Measurements from ENCODE around the gene UBE3B. TPM values are rescaled to one million over a fixed set of nuclear protein-coding genes. Genes with fewer than 3 reads are reported as not detected.

Gene UBE3B
- total and polyA plus RNA-seq, 8 donors = 9.4 to 104 (median 22.2) TPM

DNA sequence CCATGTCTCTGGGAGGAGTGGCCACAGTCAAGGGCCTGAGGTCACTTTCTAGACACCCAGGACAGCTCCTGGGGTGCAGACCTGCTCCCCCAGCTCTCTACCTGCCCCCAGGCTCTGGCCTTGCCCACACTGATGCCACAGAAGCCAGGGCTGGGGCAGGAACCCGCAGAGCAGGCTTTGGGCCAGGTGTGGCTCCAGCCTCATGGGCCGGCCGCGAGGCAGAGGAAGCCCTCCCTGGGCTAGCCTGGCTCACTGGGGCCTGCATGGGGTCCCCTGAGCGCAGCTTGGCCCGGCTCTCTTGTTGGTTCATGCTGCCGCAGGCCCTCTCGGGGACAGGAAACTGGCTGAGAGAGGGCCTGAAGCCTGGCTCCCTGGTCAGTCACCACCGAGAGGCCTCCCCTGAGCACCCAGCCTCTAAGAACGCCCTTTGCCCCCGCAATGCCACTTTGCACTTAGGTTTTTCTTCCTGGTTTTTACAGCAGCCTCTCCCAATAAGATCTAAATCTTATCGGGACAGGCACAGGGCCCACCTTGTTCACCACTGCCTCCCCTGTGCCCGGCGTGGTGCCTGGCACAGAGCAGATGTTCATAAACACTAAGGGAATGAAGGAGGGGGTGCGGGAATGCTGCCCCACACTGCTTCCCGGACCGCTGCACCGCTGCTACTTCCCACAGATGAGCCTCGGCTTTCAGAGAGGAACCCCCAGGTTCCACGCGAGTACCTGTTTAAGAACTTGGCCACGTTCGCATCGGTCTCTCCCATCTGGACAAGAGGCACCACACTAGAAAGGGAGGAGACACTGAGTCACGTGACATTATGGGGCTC, 81.2 kb downstream of the UBE3B start:
- Histone ChIP-seq H3K9me3 (no peaks in the 10 kb centered on the region), H3K27ac (no peak overlapping the region), H3K4me1 (peaks cover 0 to 5% (median 0%) of the 10 kb centered on the region in 4 donors), H3K4me3 (no peak overlapping the region), H3K36me3 (peaks cover 0 to 71% (median 50%) of the 10 kb centered on the region in 4 donors), H3K27me3 (peaks cover 0 to 13% (median 0%) of the 10 kb centered on the region in 3 donors)
- intact Hi-C loops (cut with DNase I; ENCODE audit: low total_unique reads) = no loop called here
- 81 to 93% (median 91%) methylated on average over 19 to 25 of the region's 25 CpGs for WGBS, 5 donors
- no peak for TF ChIP-seq EP300 (IDR thresholded peaks at IDR 0.05)
- TF ChIP-seq POLR2AphosphoS5 (IDR thresholded peaks at IDR 0.05) = no peak
- TF ChIP-seq, protein P1, sequence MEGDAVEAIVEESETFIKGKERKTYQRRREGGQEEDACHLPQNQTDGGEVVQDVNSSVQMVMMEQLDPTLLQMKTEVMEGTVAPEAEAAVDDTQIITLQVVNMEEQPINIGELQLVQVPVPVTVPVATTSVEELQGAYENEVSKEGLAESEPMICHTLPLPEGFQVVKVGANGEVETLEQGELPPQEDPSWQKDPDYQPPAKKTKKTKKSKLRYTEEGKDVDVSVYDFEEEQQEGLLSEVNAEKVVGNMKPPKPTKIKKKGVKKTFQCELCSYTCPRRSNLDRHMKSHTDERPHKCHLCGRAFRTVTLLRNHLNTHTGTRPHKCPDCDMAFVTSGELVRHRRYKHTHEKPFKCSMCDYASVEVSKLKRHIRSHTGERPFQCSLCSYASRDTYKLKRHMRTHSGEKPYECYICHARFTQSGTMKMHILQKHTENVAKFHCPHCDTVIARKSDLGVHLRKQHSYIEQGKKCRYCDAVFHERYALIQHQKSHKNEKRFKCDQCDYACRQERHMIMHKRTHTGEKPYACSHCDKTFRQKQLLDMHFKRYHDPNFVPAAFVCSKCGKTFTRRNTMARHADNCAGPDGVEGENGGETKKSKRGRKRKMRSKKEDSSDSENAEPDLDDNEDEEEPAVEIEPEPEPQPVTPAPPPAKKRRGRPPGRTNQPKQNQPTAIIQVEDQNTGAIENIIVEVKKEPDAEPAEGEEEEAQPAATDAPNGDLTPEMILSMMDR (IDR thresholded peaks at IDR 0.05) = no peak
- no peak for TF ChIP-seq POLR2A (IDR thresholded peaks at IDR 0.05)
- no peak for DNase-seq

DNA sequence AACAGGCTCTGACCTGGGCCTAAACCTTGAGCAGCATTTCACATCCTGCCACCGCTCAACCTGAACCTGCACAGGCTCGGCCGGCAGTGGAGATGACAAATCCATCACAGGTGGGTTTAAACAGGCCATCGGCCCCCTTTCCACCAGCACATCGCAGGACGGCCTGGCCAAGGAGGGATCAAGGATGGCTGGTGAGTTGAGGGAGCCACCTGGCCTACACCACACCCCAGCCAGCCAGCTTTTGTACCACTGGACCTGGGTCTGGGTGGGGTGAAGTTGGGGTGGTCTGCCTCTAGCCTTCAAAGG, 81.7 kb downstream of the UBE3B start:
- DNase-seq = no peak
- Histone ChIP-seq H3K4me3 (no peak overlapping the region), H3K27me3 (peaks cover 0 to 7% (median 0%) of the 10 kb centered on the region in 3 donors), H3K9me3 (no peaks in the 10 kb centered on the region), H3K27ac (no peak overlapping the region), H3K4me1 (peaks cover 0 to 5% (median 0%) of the 10 kb centered on the region in 4 donors), H3K36me3 (peaks cover 0 to 77% (median 56%) of the 10 kb centered on the region in 4 donors)
- 88 to 98% (median 96%) methylated on average over 3 to 6 of the region's 6 CpGs for WGBS, 5 donors
- TF ChIP-seq POLR2AphosphoS5 (IDR thresholded peaks at IDR 0.05) = no peak
- TF ChIP-seq POLR2A (IDR thresholded peaks at IDR 0.05) = no peak
- TF ChIP-seq, protein P1 (IDR thresholded peaks at IDR 0.05) = no peak
- TF ChIP-seq EP300 (IDR thresholded peaks at IDR 0.05) = no peak
- intact Hi-C loops (cut with DNase I; ENCODE audit: low total_unique reads) = no loop called here

DNA sequence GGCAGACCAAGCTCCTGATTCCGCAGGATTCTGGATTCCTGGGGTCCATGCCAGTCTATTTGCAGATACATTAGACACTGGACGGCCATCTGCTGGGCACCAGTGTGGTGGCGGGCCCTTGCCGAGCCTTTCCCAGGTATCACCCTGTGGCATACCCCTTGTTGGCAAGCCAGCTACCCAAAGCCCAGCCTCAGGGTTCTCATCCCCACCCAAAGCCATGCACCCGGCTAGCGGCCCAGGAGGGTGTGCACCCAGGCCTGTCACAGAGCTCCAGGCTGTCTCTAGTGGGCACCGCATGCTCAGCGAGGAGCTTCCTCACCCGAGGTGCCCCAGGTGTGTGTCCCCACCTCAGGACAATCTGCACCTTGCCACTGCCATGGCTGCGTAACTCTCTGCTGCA, 82.2 kb downstream of the UBE3B start:
- Histone ChIP-seq H3K27ac (no peak overlapping the region), H3K9me3 (no peaks in the 10 kb centered on the region), H3K4me1 (peaks cover 0 to 5% (median 0%) of the 10 kb centered on the region in 4 donors), H3K36me3 (peaks cover 0 to 81% (median 59%) of the 10 kb centered on the region in 4 donors), H3K27me3 (peaks cover 0 to 3% (median 0%) of the 10 kb centered on the region in 3 donors), H3K4me3 (no peak overlapping the region)
- 92 to 97% (median 95%) methylated on average over 5 to 10 of the region's 10 CpGs for WGBS, 5 donors
- no peak for DNase-seq
- no peak for TF ChIP-seq POLR2AphosphoS5 (IDR thresholded peaks at IDR 0.05)
- TF ChIP-seq EP300 (IDR thresholded peaks at IDR 0.05) = no peak
- TF ChIP-seq, protein P1 (IDR thresholded peaks at IDR 0.05) = no peak
- no peak for TF ChIP-seq POLR2A (IDR thresholded peaks at IDR 0.05)
- intact Hi-C loops (cut with DNase I; ENCODE audit: low total_unique reads) = no loop called here

DNA sequence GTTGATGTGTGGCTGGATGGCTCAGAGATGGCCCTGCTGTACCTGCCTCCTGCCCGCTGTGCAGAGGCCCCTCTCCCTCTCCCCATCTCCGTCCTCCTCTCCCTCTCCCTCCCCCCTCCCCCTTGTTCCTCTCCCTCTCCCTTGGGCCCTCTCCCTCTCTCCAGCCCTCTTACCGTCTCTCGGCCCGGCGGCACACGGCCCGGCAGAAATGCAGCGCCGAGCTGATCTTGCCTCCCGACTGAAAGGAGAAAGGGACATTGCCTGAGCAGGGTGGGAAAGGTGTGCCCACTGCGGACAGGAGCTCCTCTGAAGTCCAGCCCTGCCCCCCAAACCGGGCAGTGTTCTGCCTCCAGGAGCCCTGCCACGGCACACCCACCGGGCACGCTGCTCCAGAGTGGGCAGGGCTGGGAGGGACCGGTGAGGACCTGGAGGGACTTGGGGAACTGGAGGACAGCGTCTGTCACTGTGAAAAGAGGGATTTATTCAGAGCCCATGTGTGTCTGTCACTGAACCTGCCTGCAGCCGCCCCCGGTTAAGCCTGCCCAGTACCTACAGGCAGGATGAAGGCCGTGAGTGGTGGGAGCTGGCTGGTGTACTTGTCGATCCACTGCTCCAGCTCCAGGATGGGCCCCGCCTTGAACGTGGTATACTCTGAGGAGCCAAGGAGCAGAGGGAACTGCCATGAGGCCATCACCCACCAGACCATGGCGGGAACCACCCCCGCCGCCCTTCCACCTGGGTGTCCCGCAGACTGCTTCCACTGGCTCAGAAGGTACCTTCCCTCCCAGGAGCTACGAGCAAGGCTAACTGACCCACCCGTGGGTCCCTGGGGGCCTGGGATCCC, 83.7 kb downstream of the UBE3B start:
- 83 to 93% (median 87%) methylated on average over 23 to 30 of the region's 30 CpGs for WGBS, 5 donors
- Histone ChIP-seq H3K27me3 (no peaks in the 10 kb centered on the region), H3K9me3 (no peaks in the 10 kb centered on the region), H3K4me1 (no peaks in the 10 kb centered on the region), H3K36me3 (peaks cover 0 to 96% (median 74%) of the 10 kb centered on the region in 4 donors), H3K27ac (no peak overlapping the region), H3K4me3 (no peak overlapping the region)
- TF ChIP-seq POLR2A (IDR thresholded peaks at IDR 0.05) = no peak
- no peak for TF ChIP-seq EP300 (IDR thresholded peaks at IDR 0.05)
- no peak for TF ChIP-seq POLR2AphosphoS5 (IDR thresholded peaks at IDR 0.05)
- TF ChIP-seq, protein P1 (IDR thresholded peaks at IDR 0.05) = no peak
- no peak for DNase-seq
- intact Hi-C loops (cut with DNase I; ENCODE audit: low total_unique reads) = no loop called here

Measured in stomach (tissue), 9 donors.